Daoy (cell line): ENCODE measurements around the gene DGKD. TPM values are rescaled to one million over a fixed set of nuclear protein-coding genes. Genes with fewer than 3 reads are reported as not detected.

Experiments used
- DNase-seq: peaks from one replicate; pipeline ENCODE4 v3.0.0-alpha.2; 2015; ENCODE audit warnings: low read depth
- total RNA-seq: library from RNA; depleted of rRNA; stranded (reverse); fragments of >200 nt; shearing (Covaris generic); gene quantifications from 2 replicates; pipeline ENCODE4 v1.2.3, GENCODE V29; 2014

DGKD gene
- total RNA-seq, 1 experiment from 2014 or later: 13.5 TPM

DNA sequence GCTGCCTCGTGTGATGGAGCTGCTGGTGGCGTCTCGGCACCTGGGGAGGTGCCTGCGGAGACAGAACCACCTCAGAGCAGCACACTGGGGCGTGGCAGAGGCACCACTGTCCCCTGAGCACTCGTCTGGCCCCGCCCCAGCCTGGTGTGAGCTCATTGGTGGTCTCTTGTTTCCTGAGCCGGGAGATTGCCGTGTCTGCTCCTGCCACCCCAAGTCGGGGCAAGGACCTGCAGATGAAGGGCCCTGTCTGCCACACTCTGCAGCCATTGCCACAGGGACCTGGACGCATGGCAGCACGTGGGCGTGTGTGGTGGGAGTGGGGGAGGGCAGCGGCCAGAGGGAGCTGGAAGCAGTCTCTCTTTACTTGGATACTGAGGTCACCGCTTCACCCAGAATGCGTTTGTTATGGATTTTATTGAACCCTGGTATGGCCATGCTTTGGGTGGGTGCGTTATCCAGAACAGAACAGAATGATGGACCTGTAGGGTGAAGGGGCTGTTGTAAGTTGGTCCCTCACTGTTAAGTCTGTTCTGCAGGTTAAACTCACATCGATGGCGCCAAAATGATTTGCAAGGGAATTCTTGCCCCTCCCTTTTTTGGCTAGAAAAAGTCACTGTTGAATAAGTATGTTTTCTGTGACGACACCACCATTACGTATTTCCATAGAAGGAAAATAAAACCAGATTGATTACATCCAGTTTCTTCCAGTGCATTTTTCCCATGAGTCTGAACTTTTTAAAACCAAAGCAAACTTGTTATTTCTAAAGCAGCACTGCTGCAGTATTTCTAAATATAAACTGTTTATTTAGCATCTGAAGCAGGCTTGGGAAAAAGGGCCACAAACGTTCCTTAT lies 120.2 kb downstream of the DGKD start:
- DNase-seq: no peak

DNA sequence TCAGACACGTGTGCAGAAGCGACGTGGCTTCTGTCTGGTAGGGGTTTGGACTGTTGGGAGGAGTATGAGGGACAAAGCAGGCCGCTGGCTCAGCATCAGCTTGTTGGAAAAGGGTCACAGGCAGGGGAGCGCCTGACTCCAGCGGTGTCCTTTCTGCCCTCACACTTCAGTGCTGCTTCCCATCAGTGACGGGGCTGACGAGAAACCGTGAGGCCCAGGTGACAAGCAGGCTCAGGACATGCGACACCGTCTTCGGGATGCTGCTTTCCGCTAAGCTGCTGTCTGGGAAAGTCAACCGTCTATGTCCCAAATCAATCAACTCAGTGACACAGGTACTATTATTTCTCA lies 121.7 kb downstream of the DGKD start:
- DNase-seq: no peak

GRCh38 chr2:233476651-233477547 lies 122.6 kb downstream of the DGKD start:
- DNase-seq: no peak

- no peak for DNase-seq
These were observed 123.5 kb downstream of the DGKD start for GRCh38 chr2:233477548-233478433.

DNA sequence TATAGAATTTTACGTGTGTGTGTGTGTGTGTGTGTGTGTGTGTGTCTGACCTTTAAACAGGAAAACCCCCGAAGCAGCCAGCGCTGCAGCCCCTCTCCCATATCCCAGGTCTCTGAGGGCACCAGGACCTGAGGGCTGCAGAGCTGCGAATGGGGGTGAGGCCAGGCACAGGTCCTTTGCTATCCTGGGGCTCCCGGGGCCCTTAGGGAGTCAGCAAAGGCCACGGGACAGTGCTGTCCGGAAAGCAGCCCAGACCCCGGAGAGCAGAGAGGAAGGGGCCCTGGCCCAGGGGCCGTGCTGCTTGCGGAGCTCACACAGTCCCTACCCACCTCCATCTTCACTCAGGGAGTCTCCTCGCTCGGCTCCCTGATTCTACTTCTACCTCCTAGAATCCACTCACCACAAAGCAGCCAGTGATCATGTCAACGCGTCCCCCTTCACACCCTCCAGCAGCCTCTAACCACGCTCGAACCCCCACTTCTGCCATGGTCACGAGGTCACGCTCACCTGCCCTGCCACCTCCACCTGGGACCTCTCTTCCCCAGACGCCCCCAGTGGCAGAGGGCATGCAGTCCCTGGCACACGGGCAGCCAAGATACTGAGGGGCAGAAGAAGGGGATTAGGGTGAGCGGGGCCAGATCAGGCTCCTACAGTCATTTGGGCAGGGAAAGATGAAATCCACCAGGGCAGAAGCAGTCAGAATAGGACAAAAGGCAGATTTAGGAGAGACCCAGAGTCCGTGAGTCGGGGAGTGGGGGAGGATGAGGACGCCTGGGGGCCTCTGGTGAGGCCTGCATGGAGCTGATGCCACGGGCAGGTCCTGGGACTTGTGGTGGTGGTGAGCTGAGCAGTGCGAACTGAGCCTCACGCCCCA lies 125.6 kb downstream of the DGKD start:
- no peak for DNase-seq

DNA sequence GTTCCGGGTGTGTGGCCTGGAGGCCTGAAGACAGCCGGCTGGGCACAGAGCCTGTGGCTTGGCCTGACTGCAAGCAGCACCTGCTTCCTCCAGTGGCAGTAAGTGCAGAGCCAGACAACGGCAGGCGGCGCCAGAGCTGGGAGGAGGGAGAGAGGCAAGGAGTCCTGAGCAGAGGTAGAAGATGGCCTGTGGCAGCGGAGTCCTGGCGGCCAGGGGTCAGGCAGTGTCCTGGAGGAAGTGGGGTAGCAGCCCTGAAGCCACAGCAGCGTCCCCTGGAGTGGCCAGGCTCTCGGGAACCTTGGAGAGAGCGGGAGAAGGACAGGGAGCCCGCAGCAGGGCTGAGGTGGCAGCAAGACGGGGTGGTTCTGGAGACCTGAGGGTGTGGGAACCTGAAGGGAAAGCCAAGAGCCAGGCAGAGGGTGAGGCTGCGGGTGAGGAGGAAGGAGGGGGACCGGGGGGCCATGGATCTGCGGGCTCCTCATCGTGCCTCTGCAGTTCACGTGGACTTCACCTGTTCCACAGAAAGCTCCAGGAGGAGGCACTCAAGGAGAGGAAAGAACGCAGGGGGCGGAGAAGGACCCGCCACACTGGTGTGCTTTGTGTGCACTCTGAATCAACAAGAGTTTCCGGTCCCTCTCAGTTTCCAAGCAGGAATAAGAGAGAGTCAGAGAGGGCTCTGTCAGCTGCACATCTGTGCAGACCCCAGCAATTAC lies 126.4 kb downstream of the DGKD start:
- DNase-seq: peak; percentile 53

DNA sequence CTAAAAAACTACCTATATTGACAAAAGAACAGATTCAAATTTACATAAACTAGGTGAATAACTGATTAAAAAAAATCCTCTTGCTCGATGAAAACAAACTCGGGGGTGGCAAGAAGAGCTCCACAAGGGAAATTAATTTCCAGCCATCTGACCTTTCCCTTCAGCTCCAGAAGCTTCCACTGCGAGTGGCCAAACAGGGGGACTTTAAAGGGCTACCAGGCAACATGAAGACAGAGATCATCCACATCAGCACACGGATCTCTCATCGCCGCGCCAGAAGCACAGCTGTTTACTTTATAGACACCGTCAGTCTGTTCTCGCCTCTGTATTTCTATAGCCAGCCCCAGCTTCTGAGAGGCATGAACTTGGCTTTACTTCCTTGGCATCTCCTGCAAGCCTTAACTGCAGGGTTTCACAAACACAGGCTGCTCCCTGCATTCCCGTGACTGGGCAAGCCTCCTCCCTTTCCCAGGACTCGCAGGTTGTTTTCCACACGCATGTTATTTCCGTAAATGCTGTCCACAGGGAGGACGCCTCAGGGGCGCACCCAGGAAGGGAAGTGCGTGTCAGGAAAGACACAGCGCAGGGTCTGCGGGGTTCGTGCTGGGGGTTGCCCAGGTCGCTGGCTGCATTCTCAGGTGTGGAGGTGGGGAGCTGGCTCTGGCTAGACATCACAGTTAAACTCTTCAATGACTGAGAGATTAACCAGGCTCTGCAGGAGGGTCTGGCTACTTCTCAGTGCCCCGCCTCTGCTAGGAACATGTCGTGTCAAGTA lies 127.3 kb downstream of the DGKD start:
- no peak for DNase-seq

DNA sequence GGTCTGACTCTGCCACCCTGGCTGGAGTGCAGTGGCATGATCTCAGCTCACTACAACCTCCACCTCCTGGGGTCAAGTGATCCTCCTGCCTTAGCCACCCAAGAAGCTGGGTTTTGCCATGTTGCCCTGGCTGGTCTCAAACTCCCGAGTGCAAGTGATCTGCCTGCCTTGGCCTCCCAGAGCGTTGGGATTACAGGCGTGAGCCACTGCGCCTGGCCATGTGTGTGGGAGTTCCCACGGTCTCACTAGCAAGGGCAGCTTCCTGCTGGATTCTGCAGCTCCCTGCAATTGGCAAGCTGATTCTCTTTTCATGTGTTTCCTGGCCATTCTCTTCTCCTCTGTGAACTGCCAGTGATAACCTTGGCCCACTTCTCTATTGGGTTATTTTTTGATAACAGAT lies 128.3 kb downstream of the DGKD start:
- DNase-seq: no peak

GRCh38 chr2:233485726-233486125 lies 131.4 kb downstream of the DGKD start:
- no peak for DNase-seq

GRCh38 chr2:233486357-233486756 lies 132.1 kb downstream of the DGKD start:
- DNase-seq: peak; percentile 36

DNA sequence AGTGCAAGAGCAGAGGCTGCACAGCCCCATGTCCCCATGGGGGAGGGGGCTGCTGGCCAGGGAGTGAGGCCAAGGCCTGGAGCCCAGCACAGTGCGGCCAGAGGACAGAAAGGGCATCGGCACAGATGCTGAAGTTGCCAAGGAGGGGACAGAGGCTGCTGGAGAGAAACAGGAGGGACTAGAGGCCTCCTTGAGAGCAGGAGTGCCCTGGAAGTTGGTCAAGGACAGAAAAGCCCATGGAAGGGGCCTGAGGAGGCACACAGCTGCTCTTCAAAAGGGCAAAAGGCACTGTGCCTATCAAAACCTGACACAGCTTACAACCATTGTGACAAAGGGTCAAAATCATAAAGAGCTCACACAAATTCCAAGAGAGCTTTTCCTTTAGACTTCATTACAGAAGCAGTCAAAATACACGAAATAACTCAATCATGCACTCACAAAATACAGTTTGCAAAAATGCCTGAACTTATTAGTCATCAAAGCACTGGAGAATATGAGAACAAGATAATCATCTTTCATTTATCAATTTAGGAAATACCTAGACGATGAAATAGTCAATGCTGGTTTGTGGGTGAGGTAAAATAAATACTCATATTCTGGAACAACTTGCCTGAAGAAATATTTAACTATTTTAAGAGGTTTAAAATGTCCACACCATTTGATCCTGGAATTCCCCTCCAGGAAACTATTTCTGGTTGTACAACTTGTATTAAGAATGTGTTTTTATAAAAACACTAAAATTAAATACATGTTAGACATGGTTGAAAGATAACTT lies 132.7 kb downstream of the DGKD start:
- peak; percentile 79 for DNase-seq

- peak; percentile 51 for DNase-seq
These were observed 133.6 kb downstream of the DGKD start for GRCh38 chr2:233487748-233488345.

DNA sequence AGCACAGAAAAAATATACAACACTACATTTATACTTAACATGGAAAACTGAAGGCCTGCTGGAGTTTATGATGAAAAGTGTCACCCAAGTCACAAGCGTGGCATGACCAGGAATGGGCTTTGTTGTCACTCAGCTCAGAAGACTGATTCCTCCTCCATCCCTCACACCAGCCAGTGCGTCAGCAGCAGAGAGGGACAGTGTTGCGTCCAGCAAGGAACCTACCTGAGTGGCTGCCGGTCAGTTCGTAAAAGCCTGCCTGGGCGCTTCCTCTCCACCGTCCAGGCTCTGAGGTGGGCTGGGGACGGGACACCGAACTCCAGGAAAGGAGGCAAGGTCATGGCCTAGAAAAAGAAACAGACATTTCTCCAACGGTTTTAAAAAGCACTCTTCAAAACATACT lies 134.8 kb downstream of the DGKD start:
- no peak for DNase-seq

DNA sequence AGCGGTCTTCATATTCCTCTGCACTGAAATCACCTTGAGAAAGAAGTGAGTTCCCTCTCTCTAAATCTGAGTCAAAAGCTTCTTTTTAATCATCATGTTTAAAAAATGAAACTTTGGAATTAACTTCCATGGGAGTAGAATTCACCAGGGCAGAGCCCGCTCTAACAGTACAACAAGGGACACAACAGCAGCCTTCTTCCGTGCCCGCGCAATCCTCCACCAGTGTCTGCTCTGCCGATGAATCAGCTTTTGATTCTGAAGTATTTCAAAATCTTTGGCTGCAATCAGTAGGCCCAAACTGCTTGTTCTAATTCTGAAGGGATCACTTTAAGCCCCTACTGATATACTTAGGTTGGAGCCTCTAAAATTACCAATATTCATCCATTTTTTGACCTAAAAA lies 135.4 kb downstream of the DGKD start:
- DNase-seq: no peak

DNA sequence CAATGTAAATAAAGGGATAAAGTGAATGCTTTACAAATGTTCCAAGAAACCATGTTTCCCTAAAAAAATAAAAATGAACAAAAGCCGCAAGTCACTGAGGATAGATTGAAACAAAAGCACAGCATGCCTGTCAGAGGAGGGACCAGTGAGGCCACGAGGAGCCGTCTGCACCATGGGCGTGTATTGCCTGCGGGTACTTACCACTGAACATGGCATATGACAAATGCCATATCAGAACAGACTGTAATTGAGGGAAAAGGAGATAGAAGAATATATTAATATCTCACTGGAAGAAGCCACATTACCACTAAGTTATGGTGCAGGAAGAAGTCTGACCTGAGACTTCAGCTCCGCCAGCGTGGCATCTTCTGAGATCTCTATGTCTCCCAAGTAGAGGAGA lies 136.5 kb downstream of the DGKD start:
- no peak for DNase-seq

- no peak for DNase-seq
These were observed 137.0 kb downstream of the DGKD start for GRCh38 chr2:233491326-233491725.

DNA sequence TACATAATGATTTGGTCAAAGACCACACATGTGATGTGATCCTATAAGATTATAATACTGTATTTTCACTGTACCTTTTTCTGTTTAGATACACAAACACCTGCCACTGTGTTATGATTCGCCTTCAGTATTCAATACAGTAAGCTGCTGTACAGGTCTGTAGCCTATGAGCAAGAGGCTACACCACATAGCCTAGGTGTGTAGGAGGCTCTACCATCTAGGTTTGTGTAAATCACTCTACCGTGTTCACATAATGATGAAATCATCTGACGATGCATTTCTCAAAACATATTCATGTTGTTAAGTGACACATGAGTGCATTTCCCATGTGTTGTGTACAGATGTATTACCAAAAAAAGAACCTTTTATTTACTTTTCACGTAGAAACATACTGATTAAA lies 137.8 kb downstream of the DGKD start:
- DNase-seq: no peak

GRCh38 chr2:233492751-233493150 lies 138.5 kb downstream of the DGKD start:
- DNase-seq: no peak
